AG09319 (cell line): ENCODE data around the gene IFITM1.

Source experiments
- DNase-seq: peaks from one replicate; pipeline ENCODE4 v3.0.0-alpha.2; 2010; ENCODE audit warnings: low read depth; ENCODE audit errors: extremely low read depth
- CTCF ChIP-seq: IDR thresholded peaks from 2 replicates; pipeline ENCODE4 v1.5.1; 2011; ENCODE audit warnings: low read depth, mild to moderate bottlenecking, inconsistent platforms, low read length, moderate library complexity

The IFITM1 gene

GRCh38 chr11:335779-336658 lies 22.2 kb downstream of the IFITM1 start:
- TF ChIP-seq CTCF, result no peak
- DNase-seq, result no peak

DNA sequence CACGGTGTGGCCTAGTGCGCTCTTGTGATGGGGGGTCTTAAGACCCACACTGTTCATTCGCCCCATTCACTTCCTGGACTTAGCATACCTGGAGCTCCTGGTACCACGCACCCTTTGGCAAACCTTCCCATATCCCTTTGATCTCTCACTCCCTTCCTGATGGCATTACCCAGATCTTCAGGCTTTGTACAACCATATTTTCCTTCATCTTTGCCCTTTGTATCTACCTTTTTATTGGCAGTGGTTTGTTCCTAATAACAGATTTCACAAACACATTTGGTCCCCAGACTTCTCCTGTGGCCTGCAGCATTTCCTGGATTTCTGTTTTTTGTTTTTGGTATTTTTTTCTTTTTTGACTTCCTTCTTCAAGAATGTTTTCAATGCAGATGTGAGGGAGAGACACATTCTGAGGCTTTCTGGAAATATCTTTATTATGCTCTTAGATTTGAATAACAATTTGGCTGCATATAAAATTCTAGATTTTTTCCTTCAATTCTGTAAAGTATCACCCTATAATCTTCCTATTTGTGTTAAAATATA lies 22.9 kb downstream of the IFITM1 start:
- DNase-seq, result no peak
- no peak for TF ChIP-seq CTCF

DNA sequence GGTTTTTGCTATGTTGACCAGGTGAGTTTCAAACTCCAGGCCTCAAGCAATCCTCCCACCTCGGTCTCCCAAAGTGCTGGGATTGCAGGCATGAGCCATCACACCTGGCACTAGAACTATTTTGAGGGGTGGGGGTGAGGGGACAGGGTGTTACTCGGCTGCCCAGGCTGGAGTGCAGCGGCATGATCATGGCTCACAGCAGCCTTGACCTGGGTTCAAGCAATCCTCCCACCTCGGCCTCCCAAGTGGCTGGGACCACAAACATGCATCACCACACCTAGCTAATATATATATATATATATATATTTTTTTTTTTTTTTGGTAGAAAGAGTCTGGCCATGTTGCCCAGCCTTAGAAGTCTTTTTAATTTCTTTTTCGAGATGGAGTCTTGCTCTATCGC lies 23.9 kb downstream of the IFITM1 start:
- no peak for TF ChIP-seq CTCF

DNA sequence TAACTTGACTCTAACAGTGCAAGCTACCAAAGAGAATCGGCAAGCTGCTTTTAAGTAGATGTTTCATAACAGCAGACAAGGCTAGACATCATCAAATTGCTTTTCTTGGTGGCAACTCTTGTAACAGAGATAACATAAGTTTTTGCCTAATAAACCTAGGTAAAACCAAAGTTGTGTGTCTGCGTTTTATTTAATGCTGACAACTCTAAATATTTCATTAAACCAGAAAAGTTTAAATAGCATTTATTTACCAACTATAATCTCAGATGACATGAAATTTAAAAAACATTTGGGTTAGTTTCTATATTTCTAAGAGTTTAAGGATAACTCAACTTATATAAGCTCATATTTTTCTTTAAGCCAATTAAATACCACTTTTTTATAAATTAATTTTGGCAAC lies 26.1 kb downstream of the IFITM1 start:
- no peak for DNase-seq
- no peak for TF ChIP-seq CTCF

More for the DNA sequence above, 23.9 kb downstream of the IFITM1 start:
- no peak for DNase-seq

- TF ChIP-seq CTCF, result no peak
- no peak for DNase-seq
Observed at GRCh38 chr11:340539-341512, 27.0 kb downstream of the IFITM1 start.

- no peak for DNase-seq
- TF ChIP-seq CTCF, result no peak
Observed at GRCh38 chr11:342328-342727, 28.5 kb downstream of the IFITM1 start.
